Natural killer cell treated with Interleukin-12 subunit alpha and Interleukin-12 subunit beta and Interleukin-15 and Interleukin-18, amount 100 ng/mL, for 72 hours (primary cell): ENCODE results near the gene KCP. TPM values are rescaled to one million over a fixed set of nuclear protein-coding genes. Genes with fewer than 3 reads are reported as not detected.

Experiments used
- ATAC-seq, 2 donors: fragments of 150-1000 bp; cut with Tn5 transposase in 1 of 2; sonication (Bioruptor Pico), chemical (Tn5 transposase) in 1 of 2; 2 replicates each; pipeline ENCODE4 v1.10.0; 2021
- DNase-seq: peaks from one replicate; pipeline ENCODE4 v3.0.0; 2022; ENCODE audit warnings: low spot score
- H3K27ac Mint-ChIP-seq, 2 donors: 1 replicate in 1 of 2; 2 replicates in 1 of 2; pipeline ENCODE4 v1.8.0; 2022; ENCODE audit warnings: mixed read lengths in 2 of 2, mild to moderate bottlenecking in 1 of 2, moderate library complexity in 1 of 2
- H3K27me3 Mint-ChIP-seq, 2 donors: 1 replicate in 1 of 2; 2 replicates in 1 of 2; pipeline ENCODE4 v1.8.0; 2022; ENCODE audit warnings: mixed read lengths in 2 of 2
- H3K36me3 Mint-ChIP-seq: one replicate; pipeline ENCODE4 v1.8.0; 2022; ENCODE audit warnings: mixed read lengths
- H3K4me1 Mint-ChIP-seq, 2 donors: 1 replicate in 1 of 2; 2 replicates in 1 of 2; pipeline ENCODE4 v1.8.0; 2022; ENCODE audit warnings: low read depth in 2 of 2, mixed read lengths in 2 of 2, mild to moderate bottlenecking in 1 of 2
- H3K4me3 Mint-ChIP-seq: one replicate; pipeline ENCODE4 v1.8.0; 2022; ENCODE audit warnings: mixed read lengths
- H3K9me3 Mint-ChIP-seq: 2 replicates; pipeline ENCODE4 v1.8.0; 2022; ENCODE audit warnings: mixed read lengths
- total RNA-seq, 2 donors: library from RNA; stranded (reverse); gene quantifications; one replicate each; pipeline ENCODE4 v1.2.3, GENCODE V29; 2022

Gene KCP
- total RNA-seq, result 1 to 10 TPM in 1 of 2 donors, under 1 TPM in 1; 0.17 to 1.1 TPM

DNA sequence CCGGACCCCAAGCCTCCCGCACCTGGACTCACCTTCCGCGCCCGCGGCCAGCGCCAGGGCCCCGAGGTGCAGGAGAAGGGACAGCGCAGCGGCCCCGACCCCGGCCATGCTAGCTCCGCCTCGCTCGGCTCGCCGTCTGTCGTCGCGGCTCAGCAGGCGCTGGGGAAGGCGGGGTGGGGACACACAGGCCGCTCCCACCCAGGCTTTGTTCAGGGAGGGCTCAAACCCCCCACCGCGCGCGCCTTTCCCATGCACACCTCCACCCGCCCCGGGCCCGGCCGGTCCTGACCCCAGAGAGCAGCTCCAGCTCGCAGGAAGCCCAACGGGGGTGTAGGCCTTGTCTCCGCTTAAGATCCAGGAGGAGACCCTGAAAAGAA is at the start of gene KCP:
TSS of gene KCP (minus strand) at position 141 of the 377 bp plus-strand sequence. CDS start at position 108, 33 bp downstream.
- peaks cover 39 to 52% of the 10 kb centered on the region in 2 donors for H3K27me3 Mint-ChIP-seq
- no peak within 1 kb of the TSS for H3K27ac Mint-ChIP-seq
- DNase-seq (no peak), ATAC-seq (no peak)
- H3K36me3 Mint-ChIP-seq, result no peaks in the 10 kb centered on the region
- H3K9me3 Mint-ChIP-seq, result no peaks in the 10 kb centered on the region
- no peak within 1 kb of the TSS for H3K4me3 Mint-ChIP-seq
- peaks cover 5 to 7% of the 10 kb centered on the region in 2 donors for H3K4me1 Mint-ChIP-seq

DNA sequence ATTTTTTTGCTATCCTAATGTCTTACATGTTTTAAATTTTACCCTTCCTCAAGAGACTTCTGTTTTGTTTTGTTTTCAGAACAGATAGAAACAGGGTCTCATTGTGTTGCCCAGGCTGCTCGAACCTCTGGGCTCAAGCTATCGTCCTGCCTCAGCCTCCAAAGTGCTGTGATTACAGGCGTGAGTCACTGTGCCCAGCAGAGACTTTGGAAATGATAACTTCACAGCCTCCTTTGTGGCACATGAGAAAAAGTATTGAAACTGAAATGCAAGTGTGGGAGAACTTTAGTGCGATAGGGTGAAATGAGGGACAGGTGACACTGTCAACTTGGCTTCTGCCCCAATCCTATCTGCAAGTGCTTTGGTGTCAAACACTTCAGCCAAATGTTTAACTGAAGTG is 48.8 kb upstream of the KCP start:
- no peaks in the 10 kb centered on the region for H3K9me3 Mint-ChIP-seq
- no peak overlapping the region for H3K4me3 Mint-ChIP-seq
- H3K4me1 Mint-ChIP-seq, result peaks cover 15 to 16% of the 10 kb centered on the region in 2 donors
- H3K36me3 Mint-ChIP-seq, result peaks cover 14% of the 10 kb centered on the region
- DNase-seq (no peak), ATAC-seq (no peak)
- no peak overlapping the region for H3K27ac Mint-ChIP-seq
- no peaks in the 10 kb centered on the region for H3K27me3 Mint-ChIP-seq

DNA sequence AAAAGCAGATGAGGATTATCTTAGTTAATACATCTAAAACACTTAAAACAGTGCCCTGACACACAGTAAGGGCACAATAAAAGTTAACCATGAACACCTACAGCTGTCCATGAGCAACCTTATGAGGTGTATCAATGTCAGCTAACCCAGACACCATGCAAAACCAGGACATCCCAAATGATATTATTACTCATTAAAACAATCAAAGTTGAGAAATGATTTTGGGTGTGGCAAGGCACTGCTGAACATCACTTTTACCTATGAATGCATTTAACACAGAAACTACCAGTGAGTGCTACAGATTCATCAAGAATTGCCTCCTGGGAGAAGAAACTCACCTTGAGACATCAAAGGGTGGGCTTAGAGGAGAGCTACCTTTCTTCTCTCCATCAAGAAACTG is 45.5 kb upstream of the KCP start:
- no peaks in the 10 kb centered on the region for H3K27me3 Mint-ChIP-seq
- no peak for ATAC-seq
- no peaks in the 10 kb centered on the region for H3K9me3 Mint-ChIP-seq
- no peak overlapping the region for H3K27ac Mint-ChIP-seq
- no peak overlapping the region for H3K4me3 Mint-ChIP-seq
- peaks cover 6% of the 10 kb centered on the region for H3K36me3 Mint-ChIP-seq
- DNase-seq, result no peak
- peaks cover 0 to 6% of the 10 kb centered on the region in 2 donors for H3K4me1 Mint-ChIP-seq

DNA sequence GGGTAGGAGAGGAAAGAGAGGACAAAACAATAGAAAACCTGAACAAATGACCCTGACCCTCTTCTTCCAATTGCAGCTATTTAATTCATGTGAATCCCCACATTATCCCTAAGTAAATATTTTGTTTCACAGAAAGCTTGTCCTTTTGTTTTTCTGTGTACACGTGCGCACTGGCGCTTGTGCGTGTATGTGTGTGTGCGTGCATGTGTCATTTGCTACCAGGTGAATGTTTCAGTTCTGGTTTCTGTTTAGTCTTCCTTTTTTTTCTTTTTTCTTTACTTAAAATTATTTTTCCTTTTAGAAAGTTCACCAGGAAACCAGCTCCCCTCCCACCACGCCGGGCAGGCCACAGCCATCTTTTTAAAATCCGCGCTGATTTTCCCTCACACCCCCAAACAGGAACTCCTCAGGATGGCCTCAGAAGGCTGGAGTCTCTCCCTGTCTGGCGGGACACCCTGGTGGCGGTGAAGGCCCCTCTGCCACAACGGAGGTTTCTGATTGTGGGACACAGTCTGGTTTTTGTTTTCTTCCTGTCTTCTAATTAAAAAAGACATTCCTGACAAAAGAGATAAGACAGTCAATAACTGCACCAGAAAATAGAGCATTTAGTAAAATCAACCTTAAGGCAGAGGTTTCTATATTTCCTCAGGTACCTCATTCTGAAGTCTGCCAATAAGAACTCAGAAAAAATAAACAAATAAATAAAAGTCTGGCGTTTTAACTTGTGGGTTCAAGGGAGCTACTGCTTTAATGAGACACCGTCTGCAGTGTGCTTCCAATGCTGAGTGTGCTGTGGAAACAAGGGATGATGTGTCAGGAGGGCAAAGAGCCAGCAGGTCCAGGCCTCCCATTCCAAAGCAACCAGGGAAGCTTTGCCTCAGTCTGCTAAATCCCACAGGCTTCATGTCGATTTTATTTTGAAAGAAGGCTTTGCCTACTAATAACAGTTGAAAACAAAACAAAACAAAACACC is 44.6 kb upstream of the KCP start:
- DNase-seq (no peak), ATAC-seq (no peak)
- Mint-ChIP-seq H3K27me3 (no peaks in the 10 kb centered on the region), H3K36me3 (peaks cover 6% of the 10 kb centered on the region), H3K27ac (no peak overlapping the region), H3K9me3 (no peaks in the 10 kb centered on the region), H3K4me3 (no peak overlapping the region), H3K4me1 (peaks cover 0 to 8% of the 10 kb centered on the region in 2 donors)

DNA sequence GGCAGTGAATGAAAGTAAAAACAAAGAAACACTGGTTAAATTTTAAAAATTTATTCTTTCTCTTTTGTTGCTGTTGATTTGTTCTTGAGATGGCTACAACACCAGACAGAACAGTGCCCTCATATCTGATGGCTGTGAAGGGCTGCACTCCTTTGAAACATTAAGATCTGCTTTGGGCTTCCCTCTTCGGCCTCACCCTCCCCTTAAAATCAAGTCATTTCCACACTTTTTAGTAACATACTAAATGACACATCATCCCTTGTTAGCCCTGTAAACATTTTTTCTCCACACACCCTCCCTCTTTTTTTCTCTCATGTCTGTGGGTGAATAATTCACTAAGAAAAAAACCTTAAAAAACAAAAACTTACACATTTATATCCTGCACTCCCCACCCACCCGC is 43.6 kb upstream of the KCP start:
- peaks cover 0 to 8% of the 10 kb centered on the region in 2 donors for H3K4me1 Mint-ChIP-seq
- H3K9me3 Mint-ChIP-seq, result no peaks in the 10 kb centered on the region
- H3K27ac Mint-ChIP-seq, result no peak overlapping the region
- ATAC-seq, result no peak
- DNase-seq, result no peak
- H3K27me3 Mint-ChIP-seq, result no peaks in the 10 kb centered on the region
- peaks cover 6% of the 10 kb centered on the region for H3K36me3 Mint-ChIP-seq
- no peak overlapping the region for H3K4me3 Mint-ChIP-seq

DNA sequence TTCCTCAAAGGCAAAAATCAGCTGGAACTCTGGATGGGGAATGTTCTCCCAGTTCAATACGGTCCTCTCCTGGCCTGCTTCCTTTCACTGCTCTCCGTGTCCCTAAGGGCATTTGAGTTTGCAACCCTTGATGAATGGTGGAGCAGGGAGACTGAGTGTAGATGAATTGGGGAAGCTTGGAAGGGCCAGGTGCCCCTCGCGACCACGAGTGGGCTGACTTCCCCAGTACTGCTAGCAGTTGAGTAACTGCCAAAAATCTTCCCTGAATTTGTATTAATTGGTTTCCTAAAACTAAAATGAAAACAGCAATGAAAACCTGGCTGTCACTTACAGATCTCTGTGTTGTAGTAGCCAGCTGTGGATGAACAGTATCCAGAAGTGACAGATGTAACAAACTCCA is 40.8 kb upstream of the KCP start:
- Mint-ChIP-seq H3K27ac (peak overlapping the region in 1 of 2 donors; percentile 50), H3K9me3 (no peaks in the 10 kb centered on the region), H3K36me3 (peaks cover 6% of the 10 kb centered on the region)

DNA sequence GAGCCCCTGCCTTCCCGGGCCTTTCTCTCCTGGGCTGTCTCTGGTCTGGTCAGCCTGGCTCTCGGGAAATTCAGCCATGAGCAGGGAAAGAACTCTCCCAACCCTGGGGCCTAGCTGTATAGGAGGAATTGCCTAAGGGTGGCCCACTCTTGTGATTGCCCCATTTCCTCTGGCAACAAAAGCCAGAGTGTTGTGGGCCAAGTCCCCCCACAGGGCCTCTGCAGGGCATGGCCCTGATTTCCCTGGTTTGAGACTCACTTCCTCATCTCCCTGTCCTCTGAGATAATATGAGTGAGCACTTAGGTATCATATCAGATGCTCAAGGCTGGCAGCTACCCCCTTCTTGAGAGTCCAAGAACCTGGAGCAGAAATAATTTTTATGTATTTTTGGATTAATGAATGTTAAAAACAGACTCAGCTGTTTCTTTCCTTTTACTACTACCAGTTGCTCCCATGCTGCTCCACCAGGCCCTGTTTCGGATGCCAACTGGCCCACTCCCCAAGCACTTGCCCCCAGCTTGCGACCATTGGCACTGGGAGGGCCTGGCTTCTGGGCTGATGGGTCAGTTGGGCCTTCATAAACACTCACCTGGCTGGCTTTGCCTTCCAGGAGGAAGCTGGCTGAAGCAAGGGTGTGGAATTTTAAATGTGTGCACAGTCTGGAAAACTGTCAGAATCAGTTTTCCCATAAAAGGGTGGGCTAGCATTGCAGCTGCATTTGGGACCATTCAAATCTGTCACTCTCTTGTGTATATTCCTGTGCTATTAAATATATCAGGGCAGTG is 38.7 kb upstream of the KCP start:
- no peak overlapping the region for H3K4me3 Mint-ChIP-seq
- no peak for DNase-seq
- no peaks in the 10 kb centered on the region for H3K9me3 Mint-ChIP-seq
- H3K27me3 Mint-ChIP-seq, result no peaks in the 10 kb centered on the region
- peaks cover 6 to 8% of the 10 kb centered on the region in 2 donors for H3K4me1 Mint-ChIP-seq
- no peak overlapping the region for H3K27ac Mint-ChIP-seq
- ATAC-seq, result peak in 1 of 2 donors; percentile 50
- peaks cover 6% of the 10 kb centered on the region for H3K36me3 Mint-ChIP-seq

More for the DNA sequence above, 40.8 kb upstream of the KCP start:
- H3K27me3 Mint-ChIP-seq, result no peaks in the 10 kb centered on the region
- H3K4me3 Mint-ChIP-seq, result no peak overlapping the region
- peaks cover 6 to 8% of the 10 kb centered on the region in 2 donors for H3K4me1 Mint-ChIP-seq
- ATAC-seq (no peak), DNase-seq (no peak)

DNA sequence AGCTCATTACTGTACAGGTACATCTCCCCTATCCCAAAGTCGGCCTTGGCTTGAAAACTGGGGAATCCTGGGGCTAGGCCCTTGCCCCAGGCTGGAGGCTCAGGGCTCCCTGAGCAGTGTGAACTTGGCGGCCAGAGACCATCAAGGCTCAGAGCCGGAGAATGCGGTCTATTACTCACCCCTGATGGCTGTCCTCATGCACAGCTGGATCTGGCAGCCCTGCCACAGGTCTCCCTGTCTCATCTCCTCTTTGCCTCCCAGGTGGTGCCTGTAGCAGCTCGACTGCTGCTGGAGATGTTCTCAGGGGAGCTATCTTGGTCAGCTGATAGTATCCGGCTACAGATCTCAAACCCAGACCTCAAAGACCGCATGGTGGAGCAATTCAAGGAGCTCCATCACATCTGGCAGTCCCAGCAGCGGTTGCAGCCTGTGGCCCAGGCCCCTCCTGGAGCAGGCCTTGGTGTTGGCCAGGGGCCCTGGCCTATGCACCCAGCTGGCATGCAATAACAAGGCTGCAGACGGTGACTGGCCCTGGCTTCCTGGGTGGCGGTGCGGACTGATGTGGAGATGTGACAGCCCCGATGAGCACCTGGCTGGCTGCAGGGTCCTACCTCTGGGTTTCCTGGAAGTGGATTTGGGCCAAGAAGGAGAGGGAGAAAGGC is 37.9 kb upstream of the KCP start:
- H3K27me3 Mint-ChIP-seq, result no peaks in the 10 kb centered on the region
- DNase-seq (no peak), ATAC-seq (peak in 1 of 2 donors; percentile 37)
- H3K36me3 Mint-ChIP-seq, result peaks cover 5% of the 10 kb centered on the region
- no peaks in the 10 kb centered on the region for H3K9me3 Mint-ChIP-seq
- peaks cover 6 to 8% of the 10 kb centered on the region in 2 donors for H3K4me1 Mint-ChIP-seq
- H3K4me3 Mint-ChIP-seq, result no peak overlapping the region
- H3K27ac Mint-ChIP-seq, result peak overlapping the region in 1 of 2 donors; percentile 65

DNA sequence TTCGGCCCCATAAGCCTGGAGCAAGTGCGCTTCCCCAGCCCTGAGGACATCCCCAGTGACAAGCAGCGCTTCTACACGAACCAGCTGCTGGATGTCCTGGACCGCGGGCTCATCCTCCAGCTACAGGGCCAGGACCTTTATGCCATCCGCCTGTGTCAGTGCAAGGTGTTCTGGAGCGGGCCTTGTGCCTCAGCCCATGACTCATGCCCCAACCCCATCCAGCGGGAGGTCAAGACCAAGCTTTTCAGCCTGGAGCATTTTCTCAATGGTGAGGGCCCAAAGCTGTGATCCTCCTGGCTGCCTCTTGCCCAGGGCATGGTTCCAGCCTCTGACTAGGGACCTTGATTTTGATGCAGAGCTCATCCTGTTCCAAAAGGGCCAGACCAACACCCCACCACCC is 37.3 kb upstream of the KCP start:
- Mint-ChIP-seq H3K36me3 (no peaks in the 10 kb centered on the region), H3K9me3 (no peaks in the 10 kb centered on the region), H3K4me3 (no peak overlapping the region), H3K27me3 (no peaks in the 10 kb centered on the region), H3K27ac (peak overlapping the region in 1 of 2 donors; percentile 65), H3K4me1 (peaks cover 6 to 8% of the 10 kb centered on the region in 2 donors)
- DNase-seq (no peak), ATAC-seq (no peak)

DNA sequence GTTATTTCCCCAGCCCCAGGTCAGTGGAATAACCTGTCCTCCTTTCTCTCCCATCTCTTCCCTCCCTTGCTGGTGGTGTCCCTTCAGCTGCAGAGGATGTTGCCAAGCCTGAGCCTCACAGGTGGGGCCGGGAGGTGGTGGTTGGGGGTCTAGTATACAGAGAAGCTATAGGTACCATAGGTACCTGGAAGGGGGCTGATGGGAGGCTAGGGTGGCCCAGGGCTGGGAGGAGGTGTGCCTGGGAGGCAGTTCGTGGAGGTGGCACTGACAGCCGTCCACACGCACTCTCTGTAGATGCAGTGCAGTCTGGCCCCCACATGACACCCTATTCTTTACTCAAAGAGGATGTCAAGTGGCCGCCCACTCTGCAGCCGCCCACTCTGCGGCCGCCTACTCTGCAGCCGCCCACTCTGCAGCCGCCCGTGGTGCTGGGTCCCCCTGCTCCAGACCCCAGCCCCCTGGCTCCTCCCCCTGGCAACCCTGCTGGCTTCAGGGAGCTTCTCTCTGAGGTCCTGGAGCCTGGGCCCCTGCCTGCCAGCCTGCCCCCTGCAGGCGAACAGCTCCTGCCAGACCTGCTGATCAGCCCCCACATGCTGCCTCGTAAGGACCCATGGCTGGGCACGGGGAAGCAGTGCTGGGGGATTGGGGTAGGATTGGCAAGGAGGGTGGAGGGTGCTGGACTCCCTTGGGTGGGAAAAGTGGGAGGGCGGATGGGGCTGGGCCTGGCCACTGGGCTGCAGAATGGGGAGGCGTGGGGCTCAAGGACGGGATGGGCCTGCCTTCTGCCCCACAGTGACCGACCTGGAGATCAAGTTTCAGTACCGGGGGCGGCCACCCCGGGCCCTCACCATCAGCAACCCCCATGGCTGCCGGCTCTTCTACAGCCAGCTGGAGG is 36.7 kb upstream of the KCP start:
- no peak for DNase-seq
- no peak overlapping the region for H3K27ac Mint-ChIP-seq
- H3K27me3 Mint-ChIP-seq, result no peaks in the 10 kb centered on the region
- H3K36me3 Mint-ChIP-seq, result no peaks in the 10 kb centered on the region
- H3K9me3 Mint-ChIP-seq, result no peaks in the 10 kb centered on the region
- no peak overlapping the region for H3K4me3 Mint-ChIP-seq
- peak in 1 of 2 donors; percentile 3 for ATAC-seq
- H3K4me1 Mint-ChIP-seq, result peaks cover 6 to 8% of the 10 kb centered on the region in 2 donors

DNA sequence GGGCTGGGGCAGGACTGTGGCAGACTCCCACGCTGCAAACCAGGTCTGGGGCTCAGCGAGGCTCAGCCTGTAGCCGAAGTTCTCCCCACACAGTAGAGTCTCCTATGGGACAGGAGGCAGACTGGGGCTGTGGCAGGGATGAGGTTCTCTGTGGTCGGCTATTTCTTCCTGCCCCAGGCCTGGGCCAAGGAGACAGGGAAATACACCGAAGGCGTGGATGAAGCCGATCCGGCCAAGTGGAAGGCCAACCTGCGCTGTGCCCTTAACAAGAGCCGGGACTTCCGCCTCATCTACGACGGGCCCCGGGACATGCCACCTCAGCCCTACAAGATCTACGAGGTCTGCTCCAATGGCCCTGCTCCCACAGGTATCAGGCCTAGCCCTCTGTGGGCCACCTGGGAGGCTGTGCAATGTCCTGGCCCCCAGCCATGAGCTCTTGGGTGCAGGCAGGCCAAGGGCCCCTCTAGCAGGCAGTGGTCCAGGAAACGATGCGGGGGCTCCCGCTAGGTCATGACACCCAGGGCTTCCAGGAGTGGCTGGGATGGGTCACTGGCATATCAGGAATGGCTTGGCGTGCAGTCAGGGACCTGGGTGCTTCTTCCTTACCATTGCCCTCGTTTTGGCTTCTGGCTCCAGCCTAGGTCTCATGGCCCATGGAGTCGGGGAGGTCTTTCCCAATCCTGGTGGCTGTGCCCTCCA is 35.3 kb upstream of the KCP start:
- Mint-ChIP-seq H3K4me1 (peaks cover 7 to 14% of the 10 kb centered on the region in 2 donors), H3K27me3 (no peaks in the 10 kb centered on the region), H3K27ac (no peak overlapping the region), H3K36me3 (no peaks in the 10 kb centered on the region), H3K9me3 (no peaks in the 10 kb centered on the region), H3K4me3 (no peak overlapping the region)
- ATAC-seq (no peak), DNase-seq (no peak)

DNA sequence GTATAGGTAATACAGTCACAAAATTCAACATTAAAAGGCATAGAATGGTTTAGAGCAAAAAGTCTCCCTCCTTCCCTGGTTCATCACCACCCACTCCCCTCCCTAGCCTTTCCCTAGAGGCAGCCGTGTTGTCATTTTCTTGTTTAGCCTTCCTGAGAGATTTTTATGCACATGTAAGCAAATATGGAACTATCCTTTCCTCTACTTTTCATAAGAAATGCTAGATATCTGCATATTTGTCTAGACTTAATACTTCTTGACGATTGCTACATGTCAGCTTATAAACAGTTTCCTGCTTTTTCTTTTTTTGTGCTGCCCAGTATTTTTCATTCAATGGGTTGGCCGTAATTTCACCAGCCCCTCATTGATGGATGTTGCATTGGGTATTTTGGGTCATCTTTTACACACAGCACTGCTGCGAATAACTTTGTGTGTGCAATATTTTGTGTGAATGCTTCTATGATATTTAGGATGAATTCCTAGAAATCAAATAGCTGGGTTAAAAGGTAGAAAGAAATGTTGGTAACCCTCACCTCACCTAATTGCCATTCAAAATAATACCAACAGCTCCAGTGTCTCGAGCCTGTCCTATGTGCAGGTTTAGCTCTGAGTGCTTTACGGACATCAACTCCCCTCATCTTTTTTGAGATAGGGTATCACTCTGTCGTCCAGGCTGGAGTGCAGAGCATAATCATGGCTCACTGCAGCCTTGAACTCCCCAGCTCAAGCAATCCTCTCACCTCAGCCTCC is 34.2 kb upstream of the KCP start:
- DNase-seq (no peak), ATAC-seq (no peak)
- Mint-ChIP-seq H3K27ac (no peak overlapping the region), H3K36me3 (no peaks in the 10 kb centered on the region), H3K4me3 (no peak overlapping the region), H3K4me1 (peaks cover 18 to 25% of the 10 kb centered on the region in 2 donors), H3K9me3 (no peaks in the 10 kb centered on the region), H3K27me3 (no peaks in the 10 kb centered on the region)
